HepG2 (cell line): ENCODE results near the gene CD164L2. TPM values are rescaled to one million over a fixed set of nuclear protein-coding genes. Genes with fewer than 3 reads are reported as not detected.

ENCODE experiments used
- AGO2 ChIP-seq: fragments of 200-400 bp; formaldehyde crosslinking; optimal IDR thresholded peaks from 2 replicates; pipeline ENCODE3; 2017; ENCODE audit warnings: mild to moderate bottlenecking, low read depth, low read length, moderate library complexity
- SCMH1 ChIP-seq: sonication (generic); formaldehyde crosslinking; IDR thresholded peaks from 2 replicates; pipeline ENCODE4 v1.9.0; 2021; ENCODE audit warnings: missing genetic modification reagents, mild to moderate bottlenecking, borderline replicate concordance
- SIX1 ChIP-seq: sonication (generic); formaldehyde crosslinking; IDR thresholded peaks from 2 replicates; pipeline ENCODE4 v1.4.0; 2020; ENCODE audit warnings: missing genetic modification reagents, borderline replicate concordance
- TOE1 ChIP-seq: sonication (generic); formaldehyde crosslinking; IDR thresholded peaks from 2 replicates; pipeline ENCODE4 v1.4.0; 2020; ENCODE audit warnings: mild to moderate bottlenecking, missing genetic modification reagents
- YEATS2 ChIP-seq: sonication (generic); formaldehyde crosslinking; IDR thresholded peaks from 2 replicates; pipeline ENCODE4 v1.4.0; 2020; ENCODE audit warnings: missing genetic modification reagents, borderline replicate concordance
- ZBTB1 ChIP-seq: sonication (generic); formaldehyde crosslinking; IDR thresholded peaks from 2 replicates; pipeline ENCODE4 v1.4.0; 2020; ENCODE audit warnings: missing genetic modification reagents, borderline replicate concordance
- ZBTB7A ChIP-seq: sonication (generic); formaldehyde crosslinking; IDR thresholded peaks from 2 replicates; pipeline ENCODE4 v1.8.0; 2022; ENCODE audit warnings: mild to moderate bottlenecking, missing genetic modification reagents
- ZFP1 ChIP-seq: IDR thresholded peaks from 2 replicates; pipeline ENCODE4 v1.6.1; 2016
- ZIK1 ChIP-seq: sonication (generic); formaldehyde crosslinking; IDR thresholded peaks from 2 replicates; pipeline ENCODE4 v1.5.0; 2020; ENCODE audit warnings: mild to moderate bottlenecking, low read depth, missing genetic modification reagents, borderline replicate concordance
- ZKSCAN8 ChIP-seq: IDR thresholded peaks from 2 replicates; pipeline ENCODE4 v1.6.1; 2016; ENCODE audit warnings: borderline replicate concordance, missing genetic modification reagents, missing compliant biosample characterization
- ZMAT5 ChIP-seq: sonication (generic); formaldehyde crosslinking; IDR thresholded peaks from 2 replicates; pipeline ENCODE4 v1.5.0; 2020; ENCODE audit warnings: mild to moderate bottlenecking, low read depth, missing genetic modification reagents, borderline replicate concordance
- ZNF280D ChIP-seq: sonication (generic); formaldehyde crosslinking; IDR thresholded peaks from 2 replicates; pipeline ENCODE4 v1.5.1; 2020; ENCODE audit warnings: mild to moderate bottlenecking, missing genetic modification reagents
- ZNF331 ChIP-seq: sonication (generic); formaldehyde crosslinking; IDR thresholded peaks from 2 replicates; pipeline ENCODE4 v1.4.0; 2020; ENCODE audit warnings: missing genetic modification reagents
- ZNF569 ChIP-seq: sonication (generic); formaldehyde crosslinking; IDR thresholded peaks from 2 replicates; pipeline ENCODE4 v1.5.0; 2020; ENCODE audit warnings: mild to moderate bottlenecking, missing genetic modification reagents, moderate library complexity, borderline replicate concordance
- polyA plus RNA-seq, 8 experiments: library from polyadenylated mRNA; depleted of rRNA in 3 of 8; stranded (reverse) in 7 of 8; unstranded in 1 of 8; fragments of >200 nt; fragmentation: Illumina TruSeq in 4 of 8; extraction: Trizol in 4 of 8; gene quantifications; 2 replicates each; pipeline versions ENCODE4 v1.2.1 to v1.2.3, GENCODE V29; 2011 to 2016; ENCODE audit warnings: low read depth in 4 of 8, missing spikeins in 1 of 8, mixed read lengths in 1 of 8; ENCODE audit not compliant: insufficient read depth in 1 of 8
- total RNA-seq, 5 experiments: library from RNA; depleted of rRNA; stranded (reverse); fragments of >200 nt; fragmentation: Illumina TruSeq; extraction: Trizol; gene quantifications; 2 replicates each; pipeline ENCODE4 v1.2.3, GENCODE V29; 2016; ENCODE audit warnings: low read depth in 1 of 5

CD164L2 gene
- total and polyA plus RNA-seq, 2 of the 13 experiments (the other 11 are each of a cell fraction or from before 2014, with no cell fraction given) = not detected

DNA sequence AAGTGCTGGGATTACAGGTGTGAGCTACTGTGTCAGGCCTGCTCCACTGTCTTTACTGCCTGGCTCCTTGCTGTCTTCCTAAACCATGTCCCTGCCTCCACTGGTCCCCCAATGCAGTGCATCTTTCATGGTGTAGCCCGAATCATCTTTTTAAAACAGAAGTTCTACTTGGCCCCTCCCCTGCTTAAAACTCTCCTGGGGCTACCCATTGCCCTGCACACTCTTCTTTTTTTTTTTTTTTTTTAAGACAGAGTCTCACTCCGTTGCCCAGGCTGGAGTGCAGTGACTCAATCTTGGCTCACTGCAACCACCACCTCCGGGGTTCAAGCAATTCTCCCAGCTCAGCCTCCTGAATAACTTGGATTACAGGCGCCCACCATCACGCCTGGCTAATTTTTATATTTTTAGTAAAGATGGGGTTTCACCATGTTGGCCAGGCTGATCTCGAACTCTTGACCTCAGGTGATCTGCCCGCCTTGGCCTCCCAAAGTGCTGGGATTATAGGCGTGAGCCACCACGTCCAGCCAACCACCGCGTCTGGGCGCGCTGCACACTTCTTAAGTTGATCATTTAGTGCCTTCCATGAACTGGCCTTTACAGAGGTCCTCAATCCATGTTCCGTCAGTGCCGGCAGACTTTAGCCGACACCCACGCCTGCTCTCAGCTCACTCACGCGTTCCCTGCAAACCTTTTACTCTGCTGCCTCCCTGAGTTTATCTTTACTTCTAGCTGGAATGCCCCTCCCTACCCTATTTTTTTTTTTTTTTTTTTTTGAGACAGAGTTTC is 10.9 kb downstream of the CD164L2 start (continued):
- TF ChIP-seq ZIK1 (CRISPR knock-in tag) (no peak), ZBTB7A (CRISPR knock-in tag) (no peak), ZNF280D (CRISPR knock-in tag) (no peak), YEATS2 (no peak), ZNF331 (CRISPR knock-in tag) (no peak), ZFP1 (CRISPR knock-in tag) (no peak), SCMH1 (no peak), ZBTB1 (CRISPR knock-in tag) (no peak), SIX1 (CRISPR knock-in tag) (no peak), ZMAT5 (no peak), ZKSCAN8 (CRISPR knock-in tag) (no peak), AGO2 (no peak), ZNF569 (CRISPR knock-in tag) (no peak), TOE1 (no peak)
